Measurements from ENCODE around the gene CHMP2A.

Gene CHMP2A

GRCh38 chr19:58569943-58570670, 15.2 kb upstream of the CHMP2A start:
- DNase-seq (ENCODE audit: extremely low read depth, insufficient read length), result no peak
- Histone ChIP-seq H3K36me3 (ENCODE audit: control insufficient read depth, insufficient read depth, low read length) (peaks cover 23% of the 10 kb centered on the region), H3K27me3 (replicated peaks; ENCODE audit: control insufficient read depth, insufficient read depth, low read length) (no peaks in the 10 kb centered on the region), H3K4me3 (replicated peaks; ENCODE audit: low read depth, low read length) (no peak overlapping the region)
- no peak for TF ChIP-seq CTCF (IDR thresholded peaks at IDR 0.05; ENCODE audit: insufficient read depth, low read length, poor library complexity, severe bottlenecking)

- DNase-seq (ENCODE audit: extremely low read depth, insufficient read length), result no peak
- H3K27me3 ChIP-seq (replicated peaks; ENCODE audit: control insufficient read depth, insufficient read depth, low read length), result no peaks in the 10 kb centered on the region
- peaks cover 23% of the 10 kb centered on the region for H3K36me3 ChIP-seq (ENCODE audit: control insufficient read depth, insufficient read depth, low read length)
- no peak for TF ChIP-seq CTCF (IDR thresholded peaks at IDR 0.05; ENCODE audit: insufficient read depth, low read length, poor library complexity, severe bottlenecking)
- H3K4me3 ChIP-seq (replicated peaks; ENCODE audit: low read depth, low read length), result no peak overlapping the region
These were observed 14.5 kb upstream of the CHMP2A start for GRCh38 chr19:58569191-58569942.

- TF ChIP-seq CTCF (IDR thresholded peaks at IDR 0.05; ENCODE audit: insufficient read depth, low read length, poor library complexity, severe bottlenecking), result no peak
- no peak overlapping the region for H3K4me3 ChIP-seq (replicated peaks; ENCODE audit: low read depth, low read length)
- DNase-seq (ENCODE audit: extremely low read depth, insufficient read length), result no peak
- H3K36me3 ChIP-seq (ENCODE audit: control insufficient read depth, insufficient read depth, low read length), result peaks cover 23% of the 10 kb centered on the region
- H3K27me3 ChIP-seq (replicated peaks; ENCODE audit: control insufficient read depth, insufficient read depth, low read length), result no peaks in the 10 kb centered on the region
These were observed 13.7 kb upstream of the CHMP2A start for GRCh38 chr19:58568453-58569130.

GRCh38 chr19:58566989-58567388, 12.1 kb upstream of the CHMP2A start:
- TF ChIP-seq CTCF (IDR thresholded peaks at IDR 0.05; ENCODE audit: insufficient read depth, low read length, poor library complexity, severe bottlenecking), result no peak
- H3K27me3 ChIP-seq (replicated peaks; ENCODE audit: control insufficient read depth, insufficient read depth, low read length), result no peaks in the 10 kb centered on the region
- H3K4me3 ChIP-seq (replicated peaks; ENCODE audit: low read depth, low read length), result no peak overlapping the region
- no peak for DNase-seq (ENCODE audit: extremely low read depth, insufficient read length)
- H3K36me3 ChIP-seq (ENCODE audit: control insufficient read depth, insufficient read depth, low read length), result peaks cover 23% of the 10 kb centered on the region

GRCh38 chr19:58563823-58564222, 8.9 kb upstream of the CHMP2A start:
- H3K27me3 ChIP-seq (replicated peaks; ENCODE audit: control insufficient read depth, insufficient read depth, low read length), result no peaks in the 10 kb centered on the region
- H3K4me3 ChIP-seq (replicated peaks; ENCODE audit: low read depth, low read length), result no peak overlapping the region
- H3K36me3 ChIP-seq (ENCODE audit: control insufficient read depth, insufficient read depth, low read length), result peaks cover 4% of the 10 kb centered on the region
- no peak for TF ChIP-seq CTCF (IDR thresholded peaks at IDR 0.05; ENCODE audit: insufficient read depth, low read length, poor library complexity, severe bottlenecking)
- no peak for DNase-seq (ENCODE audit: extremely low read depth, insufficient read length)
